Fibroblast of mammary gland (primary cell): ENCODE measurements around the gene DSG2.

ENCODE experiments used
- DNase-seq: peaks from one replicate; pipeline ENCODE4 v3.0.0-alpha.2; 2010; ENCODE audit warnings: low read depth
- H3K4me3 ChIP-seq: 2 replicates; pipeline ENCODE4 v1.5.1; 2011; ENCODE audit warnings: low read depth, mild to moderate bottlenecking, low read length, moderate library complexity; ENCODE audit not compliant: control insufficient read depth
- TF ChIP-seq, protein P1 (sequence below): conservative IDR thresholded peaks from 2 replicates; pipeline ENCODE4 v1.5.1; 2011; ENCODE audit warnings: low read depth, low read length, inconsistent platforms; ENCODE audit not compliant: control insufficient read depth, insufficient read depth

DSG2 gene

DNA sequence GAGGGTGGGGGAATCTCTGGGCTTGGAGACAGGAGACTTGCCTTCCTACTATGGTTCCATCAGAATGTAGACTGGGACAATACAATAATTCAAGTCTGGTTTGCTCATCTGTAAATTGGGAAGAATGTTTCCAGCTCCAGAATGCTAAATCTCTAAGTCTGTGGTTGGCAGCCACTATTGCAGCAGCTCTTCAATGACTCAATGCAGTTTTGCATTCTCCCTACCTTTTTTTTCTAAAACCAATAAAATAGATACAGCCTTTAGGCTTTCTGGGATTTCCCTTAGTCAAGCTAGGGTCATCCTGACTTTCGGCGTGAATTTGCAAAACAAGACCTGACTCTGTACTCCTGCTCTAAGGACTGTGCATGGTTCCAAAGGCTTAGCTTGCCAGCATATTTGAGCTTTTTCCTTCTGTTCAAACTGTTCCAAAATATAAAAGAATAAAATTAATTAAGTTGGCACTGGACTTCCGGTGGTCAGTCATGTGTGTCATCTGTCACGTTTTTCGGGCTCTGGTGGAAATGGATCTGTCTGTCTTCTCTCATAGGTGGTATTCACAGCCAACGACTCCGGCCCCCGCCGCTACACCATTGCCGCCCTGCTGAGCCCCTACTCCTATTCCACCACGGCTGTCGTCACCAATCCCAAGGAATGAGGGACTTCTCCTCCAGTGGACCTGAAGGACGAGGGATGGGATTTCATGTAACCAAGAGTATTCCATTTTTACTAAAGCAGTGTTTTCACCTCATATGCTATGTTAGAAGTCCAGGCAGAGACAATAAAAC is 100.2 kb downstream of the DSG2 start:
- TF ChIP-seq, protein P1, sequence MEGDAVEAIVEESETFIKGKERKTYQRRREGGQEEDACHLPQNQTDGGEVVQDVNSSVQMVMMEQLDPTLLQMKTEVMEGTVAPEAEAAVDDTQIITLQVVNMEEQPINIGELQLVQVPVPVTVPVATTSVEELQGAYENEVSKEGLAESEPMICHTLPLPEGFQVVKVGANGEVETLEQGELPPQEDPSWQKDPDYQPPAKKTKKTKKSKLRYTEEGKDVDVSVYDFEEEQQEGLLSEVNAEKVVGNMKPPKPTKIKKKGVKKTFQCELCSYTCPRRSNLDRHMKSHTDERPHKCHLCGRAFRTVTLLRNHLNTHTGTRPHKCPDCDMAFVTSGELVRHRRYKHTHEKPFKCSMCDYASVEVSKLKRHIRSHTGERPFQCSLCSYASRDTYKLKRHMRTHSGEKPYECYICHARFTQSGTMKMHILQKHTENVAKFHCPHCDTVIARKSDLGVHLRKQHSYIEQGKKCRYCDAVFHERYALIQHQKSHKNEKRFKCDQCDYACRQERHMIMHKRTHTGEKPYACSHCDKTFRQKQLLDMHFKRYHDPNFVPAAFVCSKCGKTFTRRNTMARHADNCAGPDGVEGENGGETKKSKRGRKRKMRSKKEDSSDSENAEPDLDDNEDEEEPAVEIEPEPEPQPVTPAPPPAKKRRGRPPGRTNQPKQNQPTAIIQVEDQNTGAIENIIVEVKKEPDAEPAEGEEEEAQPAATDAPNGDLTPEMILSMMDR = no peak
- DNase-seq = no peak
- H3K4me3 ChIP-seq = no peak overlapping the region
